ENCODE data around the gene FDPS.

Gene FDPS

GRCh38 chr1:155320661-155321617 is 12.3 kb downstream of the FDPS start, which contains the start of gene RUSC1:
Gene RUSC1, plus strand, starts transcription at chr1:155320894. Its CDS starts 880 bp downstream, at chr1:155321774.
- ChIA-PET CTCF (interaction anchor here (0.5 to 5.1 kb wide), 5 partner anchors 44 to 824 kb away, joined by 3 to 34 read pairs (median 3); no protein-coding TSS in a partner anchor), POLR2A (ENCODE audit: low non-redundant PET) (interaction anchor here (0.6 kb wide), 1 partner anchor 1371 kb away, joined by 3 read pairs; no protein-coding TSS in a partner anchor)
- peak; percentile 17 for DNase-seq (ENCODE audit: low spot score)
- peak within 1 kb of the TSS; percentile 98 for H3K27ac ChIP-seq
- TF ChIP-seq CTCF (conservative IDR thresholded peaks at IDR 0.05; ENCODE audit: low read depth), result no peak

- TF ChIP-seq CTCF (conservative IDR thresholded peaks at IDR 0.05; ENCODE audit: low read depth), result no peak
- POLR2A ChIA-PET (ENCODE audit: low non-redundant PET), result no interaction called here
- CTCF ChIA-PET, result interaction anchor here (0.6 to 5.1 kb wide), 6 partner anchors 12 to 694 kb away, joined by 3 to 34 read pairs (median 4); no protein-coding TSS in a partner anchor
- DNase-seq (ENCODE audit: low spot score), result no peak
- H3K27ac ChIP-seq, result peak overlapping the region; percentile 98
These were observed 13.2 kb downstream of the FDPS start for GRCh38 chr1:155321639-155322503.

GRCh38 chr1:155322571-155322952 is 13.9 kb downstream of the FDPS start:
- TF ChIP-seq CTCF (conservative IDR thresholded peaks at IDR 0.05; ENCODE audit: low read depth), result no peak
- ChIA-PET POLR2A (ENCODE audit: low non-redundant PET) (no interaction called here), CTCF (interaction anchor here (0.6 to 5.1 kb wide), 4 partner anchors 12 to 216 kb away, joined by 3 to 34 read pairs (median 4); no protein-coding TSS in a partner anchor)
- H3K27ac ChIP-seq, result peak overlapping the region; percentile 98
- DNase-seq (ENCODE audit: low spot score), result no peak

DNA sequence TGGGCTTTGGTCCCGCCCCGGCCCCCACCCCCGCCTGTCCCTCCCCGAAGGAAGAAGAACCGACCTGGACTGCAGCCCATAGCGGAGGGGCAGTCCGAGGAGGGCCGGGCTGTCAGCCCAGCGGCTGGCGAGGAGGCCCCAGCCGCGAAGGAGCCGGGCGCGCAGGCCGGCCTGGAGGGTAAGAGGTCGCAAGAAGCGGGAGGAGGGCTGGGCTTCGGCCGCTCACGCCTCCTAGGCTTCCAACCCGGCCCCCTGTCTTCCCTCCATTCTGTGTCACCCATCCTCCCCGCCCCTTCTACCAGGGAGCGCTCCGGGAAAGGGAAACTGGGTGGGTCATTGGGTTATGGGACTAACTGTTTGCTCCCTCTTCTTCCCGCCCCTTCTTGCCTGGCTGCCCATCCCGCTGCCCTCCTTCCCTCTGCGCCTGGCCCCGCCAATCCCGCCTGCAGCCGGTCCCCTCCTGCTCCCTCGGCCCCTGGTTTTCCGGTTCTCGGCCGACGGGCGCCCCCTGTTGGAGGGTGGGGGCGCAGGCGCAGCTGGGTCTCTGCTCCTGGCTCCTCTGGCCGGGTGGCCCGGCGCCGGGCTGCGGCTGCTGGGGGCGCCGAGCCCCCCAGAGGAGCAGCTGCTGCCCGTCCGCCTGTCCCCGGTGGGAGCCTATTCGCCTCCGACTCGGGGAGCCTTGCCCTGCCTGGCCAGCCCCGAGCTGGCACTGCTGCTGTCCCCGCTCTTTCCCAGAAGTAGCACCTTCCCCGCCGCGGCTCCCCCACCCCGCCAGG is 14.5 kb downstream of the FDPS start:
- TF ChIP-seq CTCF (conservative IDR thresholded peaks at IDR 0.05; ENCODE audit: low read depth), result peak; percentile 94
- ChIA-PET CTCF (interaction anchor here (0.5 to 5.1 kb wide), 13 partner anchors 10 to 325 kb away, joined by 3 to 34 read pairs (median 4); partner anchors contain the start of gene THBS3), POLR2A (ENCODE audit: low non-redundant PET) (interaction anchor here (0.7 kb wide), 1 partner anchor 50 kb away, joined by 3 read pairs; no protein-coding TSS in a partner anchor)
- H3K27ac ChIP-seq, result peak overlapping the region; percentile 98
- peak; percentile 96 for DNase-seq (ENCODE audit: low spot score)

- peak overlapping the region; percentile 98 for H3K27ac ChIP-seq
- DNase-seq (ENCODE audit: low spot score), result peak; percentile 92
- POLR2A ChIA-PET (ENCODE audit: low non-redundant PET), result interaction anchor here (0.7 kb wide), 1 partner anchor 51 kb away, joined by 3 read pairs; no protein-coding TSS in a partner anchor
- CTCF ChIA-PET, result interaction anchor here (0.5 to 5.1 kb wide), 12 partner anchors 10 to 325 kb away, joined by 3 to 34 read pairs (median 4); partner anchors contain the start of gene THBS3
- TF ChIP-seq CTCF (conservative IDR thresholded peaks at IDR 0.05; ENCODE audit: low read depth), result no peak
These were observed 15.0 kb downstream of the FDPS start for GRCh38 chr1:155323729-155324036.

All from RWPE1 (cell line).